Measurements from ENCODE around the gene GIPC3. TPM values are rescaled to one million over a fixed set of nuclear protein-coding genes. Genes with fewer than 3 reads are reported as not detected.

Gene GIPC3
- total and polyA plus RNA-seq, 2 experiments from 2014 or later, result 0.48 to 0.59 TPM

GRCh38 chr19:3572132-3572854, 13.0 kb upstream of the GIPC3 start:
- H3K4me3 ChIP-seq, result peak overlapping the region; percentile 92; the same call in 1 of the 2 replicates
- H3K27me3 Mint-ChIP-seq (ENCODE audit: insufficient read depth, low read depth, poor library complexity), result peaks cover 26% of the 10 kb centered on the region

DNA sequence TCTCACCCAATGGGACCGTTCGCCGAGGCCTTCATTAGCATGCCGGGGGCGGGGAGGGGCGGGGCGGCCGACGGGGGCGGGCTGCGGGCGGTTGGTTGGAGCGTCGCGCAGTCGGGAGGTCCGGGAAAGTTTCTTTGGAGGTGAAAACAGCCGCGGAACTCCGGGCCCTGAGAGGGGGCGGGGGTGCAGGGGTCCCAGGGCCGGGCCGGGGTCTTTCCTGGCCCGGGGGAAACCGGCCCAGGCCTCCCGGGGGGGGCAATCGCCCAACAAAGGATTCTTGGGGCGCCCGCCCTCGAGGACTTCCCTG, 12.5 kb upstream of the GIPC3 start, which contains the start of gene HMG20B:
TSS of gene HMG20B (plus strand) at position 90 of the 307 bp plus-strand sequence. CDS start 366 bp downstream, outside the sequence.
- no peaks in the 10 kb centered on the region for H3K27me3 ChIP-seq (ENCODE audit: insufficient read depth)
- H3K27ac ChIP-seq (ENCODE audit: low read depth), result no peak within 1 kb of the TSS
- no peaks in the 10 kb centered on the region for H3K36me3 ChIP-seq (ENCODE audit: insufficient read depth)
- peaks cover 27% of the 10 kb centered on the region for H3K27me3 Mint-ChIP-seq (ENCODE audit: insufficient read depth, low read depth, poor library complexity)
- H3K4me1 Mint-ChIP-seq, result peaks cover 16% of the 10 kb centered on the region
- peaks cover 19% of the 10 kb centered on the region for H3K4me1 ChIP-seq (ENCODE audit: insufficient read depth)
- DNase-seq (ENCODE audit: low spot score) (no peak), ATAC-seq (no peak)
- no peaks in the 10 kb centered on the region for H3K79me2 ChIP-seq (replicated peaks; ENCODE audit: insufficient read depth)
- peaks cover 11% of the 10 kb centered on the region for H3F3A ChIP-seq (replicated peaks; ENCODE audit: low read depth)
- peak within 1 kb of the TSS; percentile 91 for H3K4me2 ChIP-seq
- H3K9me3 Mint-ChIP-seq, result no peaks in the 10 kb centered on the region
- H3K36me3 Mint-ChIP-seq (ENCODE audit: low read depth), result peaks cover 12% of the 10 kb centered on the region
- H2AFZ ChIP-seq, result 0 out of 2 replicates have a peak within 1 kb of the TSS, but pooled peaks have one; percentile 7
- peak within 1 kb of the TSS; percentile 77 for H3K4me3 Mint-ChIP-seq
- H3K27ac Mint-ChIP-seq, result no peak within 1 kb of the TSS; the same call in 1 of the 2 replicates
- H4K20me1 ChIP-seq (replicated peaks; ENCODE audit: insufficient read depth), result peaks cover 6% of the 10 kb centered on the region
- H3K9me2 ChIP-seq (ENCODE audit: insufficient read depth), result no peaks in the 10 kb centered on the region
- TF ChIP-seq STAT1 (IDR thresholded peaks at IDR 0.05; ENCODE audit: unreplicated experiment) (no peak), CREB1 (CRISPR knock-in tag; IDR thresholded peaks at IDR 0.05; ENCODE audit: low read depth) (no peak), POLR2AphosphoS5 (IDR thresholded peaks at IDR 0.05; ENCODE audit: low read depth) (peak; percentile 32; the same call in 1 of the 2 replicates), NANOG (IDR thresholded peaks at IDR 0.05; ENCODE audit: borderline replicate concordance) (no peak)
- peak within 1 kb of the TSS; percentile 92 for H3K4me3 ChIP-seq

More at GRCh38 chr19:3572132-3572854, 13.0 kb upstream of the GIPC3 start:
- H3K27ac ChIP-seq (ENCODE audit: low read depth), result no peak overlapping the region
- peaks cover 19% of the 10 kb centered on the region for H3K4me1 ChIP-seq (ENCODE audit: insufficient read depth)
- DNase-seq (ENCODE audit: low spot score), result peak; percentile 100
- H4K20me1 ChIP-seq (replicated peaks; ENCODE audit: insufficient read depth), result peaks cover 6% of the 10 kb centered on the region
- Mint-ChIP-seq H3K9me3 (no peaks in the 10 kb centered on the region), H3K4me1 (peaks cover 16% of the 10 kb centered on the region), H3K27ac (no peak overlapping the region), H3K4me3 (peak overlapping the region; percentile 77), H3K36me3 (ENCODE audit: low read depth) (peaks cover 12% of the 10 kb centered on the region)
- H3K9me2 ChIP-seq (ENCODE audit: insufficient read depth), result no peaks in the 10 kb centered on the region
- peak overlapping the region; percentile 82 for H3K4me2 ChIP-seq
- no peaks in the 10 kb centered on the region for H3K27me3 ChIP-seq (ENCODE audit: insufficient read depth)
- peak; percentile 71 for ATAC-seq
- H3F3A ChIP-seq (replicated peaks; ENCODE audit: low read depth), result peaks cover 11% of the 10 kb centered on the region
- TF ChIP-seq EZH2phosphoT487 (IDR thresholded peaks at IDR 0.05; ENCODE audit: unreplicated experiment) (no peak), CREB1 (CRISPR knock-in tag; IDR thresholded peaks at IDR 0.05; ENCODE audit: low read depth) (peak; percentile 56), ZNF331 (CRISPR knock-in tag; IDR thresholded peaks at IDR 0.05; ENCODE audit: low read depth) (no peak), REST (IDR thresholded peaks at IDR 0.05; ENCODE audit: unreplicated experiment) (no peak)
- H2AFZ ChIP-seq, result no peak overlapping the region
- H3K36me3 ChIP-seq (ENCODE audit: insufficient read depth), result no peaks in the 10 kb centered on the region
- H3K79me2 ChIP-seq (replicated peaks; ENCODE audit: insufficient read depth), result no peaks in the 10 kb centered on the region
